Left lung (tissue), 10 donors: ENCODE data around the gene ATP5PF. TPM values are rescaled to one million over a fixed set of nuclear protein-coding genes. Genes with fewer than 3 reads are reported as not detected.

Experiments
- ATAC-seq: fragments of 200-7000 bp; cut with Tn5 transposase; one replicate; pipeline ENCODE4 v1.9.1; 2020; ENCODE audit warnings: moderate library complexity
- DNase-seq, 4 donors: peaks; one replicate each; pipeline ENCODE4 v3.0.0-alpha.2; 2013 to 2020
- H3K27ac ChIP-seq, 2 donors: fragments of 200-600 bp; sonication (generic) in 1 of 2; one replicate each; pipeline versions ENCODE4 v1.5.0 to v1.8.0; 2020 to 2021
- H3K27me3 ChIP-seq, 2 donors: fragments of 200-600 bp; sonication (generic) in 1 of 2; one replicate each; pipeline versions ENCODE4 v1.5.0 to v1.8.0; 2020 to 2021
- H3K36me3 ChIP-seq, 2 donors: fragments of 200-600 bp; sonication (generic) in 1 of 2; one replicate each; pipeline versions ENCODE4 v1.5.0 to v1.8.0; 2020 to 2021
- H3K4me1 ChIP-seq, 2 donors: fragments of 200-600 bp; one replicate each; pipeline ENCODE4 v1.8.0; 2021
- H3K4me3 ChIP-seq, 2 donors: fragments of 200-600 bp; sonication (generic) in 1 of 2; one replicate each; pipeline versions ENCODE4 v1.5.0 to v1.8.0; 2020 to 2021; ENCODE audit warnings: mild to moderate bottlenecking in 1 of 2
- H3K9me3 ChIP-seq, 2 donors: fragments of 200-600 bp; sonication (generic) in 1 of 2; one replicate each; pipeline versions ENCODE4 v1.5.0 to v1.8.0; 2020 to 2021
- CTCF ChIP-seq, 2 donors: fragments of 200-600 bp; sonication (generic) in 1 of 2; IDR thresholded peaks; one replicate each; pipeline versions ENCODE4 v1.5.0 to v1.8.0; 2021; ENCODE audit warnings: antibody characterized with exemption in 2 of 2
- intact Hi-C, 2 donors: fragments of 100-400 bp; cut with DNase I; formaldehyde crosslinking; loops; one replicate each; pipeline versions ENCODE4 v1.11.2 to v1.14.2; 2022
- polyA plus RNA-seq, 6 donors: library from polyadenylated mRNA; unstranded; fragments of 120-200 nt; gene quantifications; one replicate each; pipeline ENCODE4 v1.2.1, GENCODE V29; 2013; ENCODE audit not compliant: insufficient read length in 6 of 6
- total RNA-seq, 2 donors: library from RNA; stranded (reverse); fragmentation: NEBNext Ultra II Directional; extraction: Animal tissue kit (Norgen Biotek cat#: 25700); gene quantifications; one replicate each; pipeline ENCODE4 v1.2.1, GENCODE V29; 2021
- donor health status: DM: no; HTN: yes; CAD: no.
- donor health status: DM: no; HTN: no; CAD: no.

ATP5PF gene
- total and polyA plus RNA-seq, 8 donors, result 102 to 153 (median 146) TPM

GRCh38 chr21:25772686-25773085 is 38.0 kb upstream of the ATP5PF start:
- Histone ChIP-seq H3K9me3 (no peaks in the 10 kb centered on the region), H3K27ac (peak overlapping the region in 1 of 2 donors; percentile 55), H3K36me3 (peaks cover 0 to 14% of the 10 kb centered on the region in 2 donors), H3K4me1 (peaks cover 0 to 9% of the 10 kb centered on the region in 2 donors), H3K27me3 (no peaks in the 10 kb centered on the region), H3K4me3 (no peak overlapping the region)
- TF ChIP-seq CTCF (IDR thresholded peaks at IDR 0.05), result no peak
- DNase-seq (no peak), ATAC-seq (no peak)
- intact Hi-C loops, result no loop called here

GRCh38 chr21:25767921-25768320 is 33.2 kb upstream of the ATP5PF start:
- ATAC-seq, result no peak
- Histone ChIP-seq H3K36me3 (peaks cover 0 to 57% of the 10 kb centered on the region in 2 donors), H3K27ac (no peak overlapping the region), H3K27me3 (no peaks in the 10 kb centered on the region), H3K9me3 (no peaks in the 10 kb centered on the region), H3K4me1 (peaks cover 0 to 6% of the 10 kb centered on the region in 2 donors), H3K4me3 (no peak overlapping the region)
- intact Hi-C loops, result no loop called here
- no peak for DNase-seq
- no peak for TF ChIP-seq CTCF (IDR thresholded peaks at IDR 0.05)

- DNase-seq, result no peak
- TF ChIP-seq CTCF (IDR thresholded peaks at IDR 0.05), result no peak
- ATAC-seq, result no peak
- H3K27me3 ChIP-seq, result no peaks in the 10 kb centered on the region
- no peak overlapping the region for H3K27ac ChIP-seq
- intact Hi-C loops, result no loop called here
- peaks cover 0 to 85% of the 10 kb centered on the region in 2 donors for H3K36me3 ChIP-seq
- no peaks in the 10 kb centered on the region for H3K9me3 ChIP-seq
- no peak overlapping the region for H3K4me3 ChIP-seq
- no peaks in the 10 kb centered on the region for H3K4me1 ChIP-seq
Measured at GRCh38 chr21:25764065-25764464, 29.4 kb upstream of the ATP5PF start.

- H3K36me3 ChIP-seq, result peaks cover 0 to 87% of the 10 kb centered on the region in 2 donors
- ATAC-seq (no peak), DNase-seq (no peak)
- no peaks in the 10 kb centered on the region for H3K9me3 ChIP-seq
- no peaks in the 10 kb centered on the region for H3K4me1 ChIP-seq
- intact Hi-C loops, result no loop called here
- TF ChIP-seq CTCF (IDR thresholded peaks at IDR 0.05), result no peak
- no peak overlapping the region for H3K4me3 ChIP-seq
- no peak overlapping the region for H3K27ac ChIP-seq
- H3K27me3 ChIP-seq, result no peaks in the 10 kb centered on the region
Measured at GRCh38 chr21:25760677-25761076, 26.0 kb upstream of the ATP5PF start.

- intact Hi-C loops, result no loop called here
- H3K27me3 ChIP-seq, result no peaks in the 10 kb centered on the region
- H3K36me3 ChIP-seq, result peaks cover 0 to 88% of the 10 kb centered on the region in 2 donors
- no peak for TF ChIP-seq CTCF (IDR thresholded peaks at IDR 0.05)
- ATAC-seq (no peak), DNase-seq (no peak)
- H3K4me3 ChIP-seq, result no peak overlapping the region
- H3K27ac ChIP-seq, result no peak overlapping the region
- no peaks in the 10 kb centered on the region for H3K9me3 ChIP-seq
- H3K4me1 ChIP-seq, result no peaks in the 10 kb centered on the region
Measured at GRCh38 chr21:25760061-25760460, 25.4 kb upstream of the ATP5PF start.
